Vagina (tissue), 2 donors: ENCODE measurements around the gene IP6K2.

Experiments
- POLR2AphosphoS5 ChIP-seq, 2 donors: sonication (generic); formaldehyde crosslinking; IDR thresholded peaks; one replicate each; pipeline ENCODE4 v1.9.0; 2017; ENCODE audit warnings: antibody characterized with exemption in 2 of 2, mild to moderate bottlenecking in 2 of 2, low read depth in 1 of 2; ENCODE audit not compliant: insufficient read depth in 1 of 2
- TF ChIP-seq, protein P1 (sequence below), 3 experiments: fragments of 450-650 bp in 2 of 3; fragments of 200-600 bp in 1 of 3; sonication (generic) in 1 of 3; IDR thresholded peaks; one replicate each; pipeline ENCODE4 v1.5.1; 2017 to 2019; ENCODE audit warnings: antibody characterized with exemption in 3 of 3, mild to moderate bottlenecking in 2 of 3, moderate library complexity in 2 of 3

DNA sequence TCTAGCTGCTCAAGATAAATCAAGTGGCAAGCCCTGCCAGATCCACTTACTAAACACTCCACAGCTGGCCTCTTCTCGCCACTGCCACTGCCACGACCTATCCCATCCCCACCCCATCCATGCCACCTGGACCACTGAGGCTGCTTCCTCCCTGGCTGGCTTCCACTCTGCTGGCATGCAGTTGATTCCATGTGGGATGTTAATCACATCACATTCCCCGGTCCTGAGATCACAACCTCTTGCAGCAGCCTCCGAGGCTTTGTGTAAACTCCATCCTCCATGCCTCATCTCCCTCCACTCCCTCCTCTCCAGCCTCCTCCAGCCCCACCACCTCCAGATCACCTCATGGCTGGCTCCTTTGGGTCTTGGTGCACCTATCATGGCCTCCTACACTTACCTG lies 39.0 kb downstream of the IP6K2 start:
- TF ChIP-seq, protein P1, sequence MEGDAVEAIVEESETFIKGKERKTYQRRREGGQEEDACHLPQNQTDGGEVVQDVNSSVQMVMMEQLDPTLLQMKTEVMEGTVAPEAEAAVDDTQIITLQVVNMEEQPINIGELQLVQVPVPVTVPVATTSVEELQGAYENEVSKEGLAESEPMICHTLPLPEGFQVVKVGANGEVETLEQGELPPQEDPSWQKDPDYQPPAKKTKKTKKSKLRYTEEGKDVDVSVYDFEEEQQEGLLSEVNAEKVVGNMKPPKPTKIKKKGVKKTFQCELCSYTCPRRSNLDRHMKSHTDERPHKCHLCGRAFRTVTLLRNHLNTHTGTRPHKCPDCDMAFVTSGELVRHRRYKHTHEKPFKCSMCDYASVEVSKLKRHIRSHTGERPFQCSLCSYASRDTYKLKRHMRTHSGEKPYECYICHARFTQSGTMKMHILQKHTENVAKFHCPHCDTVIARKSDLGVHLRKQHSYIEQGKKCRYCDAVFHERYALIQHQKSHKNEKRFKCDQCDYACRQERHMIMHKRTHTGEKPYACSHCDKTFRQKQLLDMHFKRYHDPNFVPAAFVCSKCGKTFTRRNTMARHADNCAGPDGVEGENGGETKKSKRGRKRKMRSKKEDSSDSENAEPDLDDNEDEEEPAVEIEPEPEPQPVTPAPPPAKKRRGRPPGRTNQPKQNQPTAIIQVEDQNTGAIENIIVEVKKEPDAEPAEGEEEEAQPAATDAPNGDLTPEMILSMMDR (IDR thresholded peaks at IDR 0.05): no peak
- no peak for TF ChIP-seq POLR2AphosphoS5 (IDR thresholded peaks at IDR 0.05; ENCODE audit: insufficient read depth in 1 of 2, low read depth in 1 of 2)
